Breast epithelium (tissue), 3 donors: ENCODE results near the gene HNRNPUL2.

ENCODE experiments used
- POLR2AphosphoS5 ChIP-seq, 3 donors: sonication (generic); formaldehyde crosslinking; IDR thresholded peaks; one replicate each; pipeline ENCODE4 v1.6.1; 2017; ENCODE audit warnings: antibody characterized with exemption in 3 of 3
- TF ChIP-seq, protein P1 (sequence below), 3 donors: fragments of 450-650 bp; IDR thresholded peaks; one replicate each; pipeline ENCODE4 v1.5.1; 2016 to 2017; ENCODE audit warnings: antibody characterized with exemption in 3 of 3, mild to moderate bottlenecking in 3 of 3, moderate library complexity in 3 of 3

DNA sequence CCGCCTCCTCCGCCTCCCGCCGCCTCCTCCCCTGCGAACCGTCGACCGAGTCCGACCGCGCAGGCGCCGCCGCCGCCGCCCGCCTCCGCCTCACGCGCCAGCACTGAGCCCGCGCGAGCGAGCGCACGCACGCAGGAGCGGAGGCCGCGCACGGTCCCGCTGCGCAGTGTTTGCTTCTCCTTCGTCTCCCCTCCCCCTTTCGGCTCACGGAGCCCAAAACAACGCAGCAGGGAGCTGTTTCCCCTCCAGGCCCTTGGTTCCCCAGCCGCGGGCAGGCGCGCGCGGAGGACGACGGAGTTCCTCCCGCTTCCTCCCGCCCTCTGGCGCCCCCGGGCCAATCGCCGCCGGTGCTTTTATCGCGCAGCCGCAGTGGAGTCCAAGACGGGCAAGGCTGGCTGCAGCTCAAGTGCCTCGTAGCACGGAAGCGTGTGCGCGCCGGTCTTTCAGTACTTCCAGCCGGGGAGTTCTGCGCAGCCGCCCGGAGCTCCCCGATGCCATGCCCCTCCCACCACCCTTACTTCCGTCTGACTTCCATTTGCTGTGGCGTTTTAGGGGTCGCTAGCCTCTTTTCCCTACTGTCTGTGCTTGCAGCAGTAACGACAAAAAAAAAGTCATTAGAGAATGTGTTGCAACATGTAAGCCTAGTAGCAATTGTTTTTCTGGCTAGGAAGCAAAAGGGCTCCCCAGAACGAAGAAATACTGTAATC lies at the start of gene HNRNPUL2:
- TF ChIP-seq, protein P1, sequence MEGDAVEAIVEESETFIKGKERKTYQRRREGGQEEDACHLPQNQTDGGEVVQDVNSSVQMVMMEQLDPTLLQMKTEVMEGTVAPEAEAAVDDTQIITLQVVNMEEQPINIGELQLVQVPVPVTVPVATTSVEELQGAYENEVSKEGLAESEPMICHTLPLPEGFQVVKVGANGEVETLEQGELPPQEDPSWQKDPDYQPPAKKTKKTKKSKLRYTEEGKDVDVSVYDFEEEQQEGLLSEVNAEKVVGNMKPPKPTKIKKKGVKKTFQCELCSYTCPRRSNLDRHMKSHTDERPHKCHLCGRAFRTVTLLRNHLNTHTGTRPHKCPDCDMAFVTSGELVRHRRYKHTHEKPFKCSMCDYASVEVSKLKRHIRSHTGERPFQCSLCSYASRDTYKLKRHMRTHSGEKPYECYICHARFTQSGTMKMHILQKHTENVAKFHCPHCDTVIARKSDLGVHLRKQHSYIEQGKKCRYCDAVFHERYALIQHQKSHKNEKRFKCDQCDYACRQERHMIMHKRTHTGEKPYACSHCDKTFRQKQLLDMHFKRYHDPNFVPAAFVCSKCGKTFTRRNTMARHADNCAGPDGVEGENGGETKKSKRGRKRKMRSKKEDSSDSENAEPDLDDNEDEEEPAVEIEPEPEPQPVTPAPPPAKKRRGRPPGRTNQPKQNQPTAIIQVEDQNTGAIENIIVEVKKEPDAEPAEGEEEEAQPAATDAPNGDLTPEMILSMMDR (IDR thresholded peaks at IDR 0.05): no peak
- TF ChIP-seq POLR2AphosphoS5 (IDR thresholded peaks at IDR 0.05): peak; percentile 92 to 97 (median 96)
